GM12878 (cell line): ENCODE measurements around the gene FAM120A. TPM values are rescaled to one million over a fixed set of nuclear protein-coding genes. Genes with fewer than 3 reads are reported as not detected.

Experiments used
- ATAC-seq: fragments of 200-7000 bp; cut with Tn5 transposase; 3 replicates; pipeline ENCODE4 v1.9.1; 2020; ENCODE audit warnings: mild to moderate bottlenecking, moderate library complexity
- BruUV-seq: library from RNA; stranded (reverse); fragments of 400-500 nt; replicated peaks from 2 replicates; lab custom pipeline; 2021; lab: Mats Ljungman, UMichigan
- CTCF ChIA-PET: fragments of 300-600 bp; sonication (Branson Sonifier 250); formaldehyde crosslinking; extraction: SDS; loops from one replicate; lab custom pipeline; 2021; ENCODE audit warnings: inconsistent platforms; lab: Yijun Ruan, JAX
- POLR2A ChIA-PET: fragments of 350-600 bp; formaldehyde crosslinking; extraction: SDS; loops from one replicate; lab custom pipeline; 2021; ENCODE audit warnings: inconsistent platforms; lab: Charles Lee
- RAD21 ChIA-PET: fragments of 300-600 bp; sonication (Branson Sonifier 250); formaldehyde crosslinking; loops from one replicate; lab custom pipeline; 2023; ENCODE audit warnings: antibody characterized with exemption; ENCODE audit not compliant: unreplicated experiment; lab: Charles Lee
- SMC1A ChIA-PET: fragments of 300-600 bp; sonication (Branson Sonifier 250); formaldehyde crosslinking; loops from one replicate; lab custom pipeline; 2023; ENCODE audit not compliant: unreplicated experiment, uncharacterized antibody; lab: Charles Lee
- DNase-seq: peaks from one replicate; pipeline ENCODE4 v3.0.0-alpha.2; 2011; ENCODE audit warnings: low read depth, low spot score
- FAIRE-seq: peaks from 3 replicates; lab custom pipeline; 2011; peaks lifted over from hg19 to GRCh38; lab: Jason Lieb, UNC
- H2AFZ ChIP-seq: 2 replicates; pipeline ENCODE4 v1.6.0; 2011; ENCODE audit warnings: low read depth, low read length, control low read depth; ENCODE audit not compliant: control insufficient read depth
- H3K27ac ChIP-seq: 2 replicates; pipeline ENCODE4 v1.5.1; 2011; ENCODE audit warnings: control low read depth; ENCODE audit not compliant: control insufficient read depth, insufficient read depth
- H3K27me3 ChIP-seq, 2 experiments: replicated peaks in 1 of 2; 2 replicates each; pipeline versions ENCODE4 v1.6.0 to v1.6.1; 2011; ENCODE audit warnings: low read length in 1 of 2; ENCODE audit not compliant: control insufficient read depth in 2 of 2, insufficient read depth in 2 of 2
- H3K36me3 ChIP-seq, 2 experiments: 2 replicates each; pipeline ENCODE4 v1.5.1; 2011; ENCODE audit warnings: low read length in 1 of 2; ENCODE audit not compliant: control insufficient read depth in 2 of 2, insufficient read depth in 2 of 2
- H3K4me1 ChIP-seq: 2 replicates; pipeline ENCODE4 v1.6.1; 2011; ENCODE audit warnings: mild to moderate bottlenecking, low read length, moderate library complexity, mixed read lengths; ENCODE audit not compliant: control insufficient read depth, insufficient read depth
- H3K4me2 ChIP-seq: 2 replicates; pipeline ENCODE4 v1.6.0; 2011; ENCODE audit warnings: control low read depth; ENCODE audit not compliant: control insufficient read depth, insufficient read depth
- H3K4me3 ChIP-seq: fragments of 200-600 bp; sonication (generic); 2 replicates; pipeline ENCODE4 v1.5.1; 2016
- H3K79me2 ChIP-seq: 2 replicates; pipeline ENCODE4 v1.6.0; 2011; ENCODE audit warnings: low read length; ENCODE audit not compliant: control insufficient read depth, insufficient read depth
- H3K9ac ChIP-seq: 2 replicates; pipeline ENCODE4 v1.8.0; 2011; ENCODE audit warnings: low read length, control low read depth, mixed read lengths; ENCODE audit not compliant: control insufficient read depth, insufficient read depth
- H3K9me3 ChIP-seq: replicated peaks from 3 replicates; pipeline ENCODE4 v1.5.1; 2011; ENCODE audit warnings: mild to moderate bottlenecking, low read length; ENCODE audit not compliant: control insufficient read depth, insufficient read depth
- H4K20me1 ChIP-seq: 2 replicates; pipeline ENCODE4 v1.6.0; 2011; ENCODE audit not compliant: control insufficient read depth, insufficient read depth
- CEBPB ChIP-seq, 2 experiments: fragments of 150-350 bp in 1 of 2; IDR thresholded peaks; 2 replicates each; pipeline ENCODE4 v1.6.1; 2012 to 2014; ENCODE audit warnings: low read depth in 2 of 2, low read length in 2 of 2, borderline replicate concordance in 1 of 2, inconsistent platforms in 1 of 2
- ELK1 ChIP-seq: IDR thresholded peaks from 2 replicates; pipeline ENCODE4 v1.6.1; 2012; ENCODE audit warnings: low read depth, low read length, improper control_type of control experiment
- EP300 ChIP-seq, 2 experiments: fragments of 150-350 bp in 1 of 2; IDR thresholded peaks; 2 replicates each; pipeline ENCODE4 v1.6.1; 2011 to 2012; ENCODE audit warnings: low read depth in 2 of 2, low read length in 2 of 2, borderline replicate concordance in 1 of 2, improper control_type of control experiment in 1 of 2, inconsistent platforms in 1 of 2; ENCODE audit not compliant: control insufficient read depth in 1 of 2
- FOXK2 ChIP-seq: fragments of 450-650 bp; IDR thresholded peaks from 2 replicates; pipeline ENCODE4 v1.6.1; 2017; ENCODE audit warnings: mild to moderate bottlenecking, moderate library complexity
- KLF5 ChIP-seq: fragments of 450-650 bp; IDR thresholded peaks from 2 replicates; pipeline ENCODE4 v1.6.1; 2014; ENCODE audit warnings: mild to moderate bottlenecking; ENCODE audit not compliant: partially characterized antibody
- STAT1 ChIP-seq: fragments of 450-650 bp; conservative IDR thresholded peaks from 2 replicates; pipeline ENCODE4 v1.6.1; 2014; ENCODE audit warnings: antibody characterized with exemption, mild to moderate bottlenecking
- WGBS: methylation state at CpG from one replicate; pipeline ENCODE4 v1.1.6; 2016; ENCODE audit warnings: low lambda C conversion rate; ENCODE audit not compliant: insufficient replicate concordance, insufficient coverage; ENCODE audit errors: missing lambda C conversion rate; 5-methylcytosine and 5-hydroxymethylcytosine counted together
- in situ Hi-C: fragments of 300-500 bp; cut with MboI; formaldehyde crosslinking; loops from 9 replicates; pipeline ENCODE4 v1.14.3; 2018; ENCODE audit warnings: mixed read lengths
- intact Hi-C: fragments of 100-400 bp; cut with micrococcal nuclease; formaldehyde crosslinking; loops from one replicate; pipeline ENCODE4 v1.14.2; 2022; ENCODE audit not compliant: unreplicated experiment
- polyA plus RNA-seq, 11 experiments: library from polyadenylated mRNA; depleted of rRNA in 4 of 11; unstranded in 6 of 11; stranded (reverse) in 5 of 11; fragments of >200 nt; fragmentation: Nextera tagmentation in 4 of 11; fragmentation: Illumina TruSeq in 1 of 11; extraction: Ambion mirVana in 4 of 11; extraction: Trizol in 1 of 11; gene quantifications; 1 replicate in 1 of 11; 2 replicates in 10 of 11; pipeline versions ENCODE4 v1.2.1 to v1.2.3, GENCODE V29; 2011 to 2016; ENCODE audit warnings: inconsistent platforms in 2 of 11, missing spikeins in 2 of 11, low read depth in 1 of 11
- total RNA-seq, 4 experiments: library from RNA; depleted of rRNA in 3 of 4; stranded (reverse); fragments of >200 nt in 3 of 4; fragmentation: Illumina TruSeq in 1 of 4; extraction: Trizol in 1 of 4; gene quantifications; 2 replicates each; pipeline versions ENCODE4 v1.2.1 to v1.2.3, GENCODE V29; 2013 to 2021

FAM120A gene
- total and polyA plus RNA-seq, 10 of the 15 experiments (the other 5 are each of a cell fraction or from before 2014, with no cell fraction given): 13.1 to 89.6 (median 52.5) TPM

GRCh38 chr9:93475108-93475507 lies 23.6 kb downstream of the FAM120A start:
- Histone ChIP-seq H3K4me3 (no peak overlapping the region), H3K79me2 (peaks cover 27% of the 10 kb centered on the region), H3K9me3 (no peaks in the 10 kb centered on the region), H4K20me1 (no peaks in the 10 kb centered on the region)
- WGBS: 97% methylated on average over 3 of the region's 3 CpGs
- no peak for DNase-seq
- FAIRE-seq: no peak
- in situ Hi-C loops: no loop called here
- TF ChIP-seq EP300 (IDR thresholded peaks at IDR 0.05; ENCODE audit: borderline replicate concordance in 1 of 2, control insufficient read depth in 1 of 2, low read depth in 2 of 2, low read length in 2 of 2) (no peak), CEBPB (IDR thresholded peaks at IDR 0.05; ENCODE audit: borderline replicate concordance in 1 of 2, low read depth in 2 of 2, low read length in 2 of 2) (no peak), KLF5 (no peak), ELK1 (no peak), FOXK2 (no peak), STAT1 (no peak)
- TF ChIP-seq, all 136 proteins: peak for 0
- no peaks in the 10 kb centered on the region for H3K27me3 ChIP-seq
- 0 out of 2 replicates have a peak, but pooled peaks cover 4% of the 10 kb centered on the region for H3K4me1 ChIP-seq
- no TSS peak for BruUV-seq
- SMC1A ChIA-PET: interaction anchor here (0.6 to 3.0 kb wide), 5 partner anchors 9 to 38 kb away, joined by 3 to 14 read pairs (median 5); partner anchors contain the start of gene FAM120AOS
- intact Hi-C loops: no loop called here
- H3K4me2 ChIP-seq: no peak overlapping the region
- ATAC-seq: no peak
- CTCF ChIA-PET: no interaction called here
- H2AFZ ChIP-seq: no peak overlapping the region
- POLR2A ChIA-PET: no interaction called here
- no peak overlapping the region for H3K9ac ChIP-seq
- H3K36me3 ChIP-seq: peaks cover 3 to 13% of the 10 kb centered on the region in 2 experiments; a peak in 3 of 4 replicates
- H3K27ac ChIP-seq: no peak overlapping the region
- RAD21 ChIA-PET: no interaction called here
